T-helper 2 cell treated with Interferon-gamma antibody and Interleukin-4, amounts not matched to agents 100 ng/mL and 5 ng/mL, for 36 hours (primary cell): ENCODE results near the gene ATL1. TPM values are rescaled to one million over a fixed set of nuclear protein-coding genes. Genes with fewer than 3 reads are reported as not detected.
"Not testable (repeated sequence)": the region's sequence is repeated elsewhere in the genome, so short reads cannot be mapped to it uniquely, and the experiment has no call there.

Experiments
- intact Hi-C: fragments of 100-400 bp; cut with micrococcal nuclease; formaldehyde crosslinking; loops from one replicate; pipeline ENCODE4 v1.15.1; 2023
- total RNA-seq: library from RNA; stranded (reverse); gene quantifications from 2 replicates; pipeline ENCODE4 v1.2.3, GENCODE V29; 2022

Gene ATL1
- total RNA-seq, 1 donor from 2014 or later = 1.8 TPM

- intact Hi-C loops = loop anchor here (2.0 to 5.0 kb wide), 6 partner anchors 172 to 899 kb away; partner anchors contain the start of genes DNAAF2, KLHDC2, SOS2 and VCPKMT
Observed at GRCh38 chr14:50533806-50534205, 26.1 kb upstream of the ATL1 start.

- intact Hi-C loops = loop anchor here (5.0 kb wide), 2 partner anchors 172 to 767 kb away; partner anchors contain the start of gene KLHDC2
Observed at GRCh38 chr14:50534416-50534815, 25.5 kb upstream of the ATL1 start.

GRCh38 chr14:50534997-50535396 lies 24.9 kb upstream of the ATL1 start:
- intact Hi-C loops = loop anchor here (5.0 kb wide), 2 partner anchors 173 to 768 kb away; partner anchors contain the start of gene KLHDC2

- intact Hi-C loops = not testable (repeated sequence)
Observed at GRCh38 chr14:50538034-50538433, 21.9 kb upstream of the ATL1 start.

- intact Hi-C loops = no loop called here
Observed at GRCh38 chr14:50539051-50539450, 20.9 kb upstream of the ATL1 start.

GRCh38 chr14:50541159-50541567 lies 18.8 kb upstream of the ATL1 start:
- intact Hi-C loops = no loop called here

- intact Hi-C loops = loop anchor here (1.0 kb wide), 2 partner anchors 235 to 317 kb away; no protein-coding TSS in a partner anchor
Observed at GRCh38 chr14:50542941-50543418, 17.0 kb upstream of the ATL1 start.

- intact Hi-C loops = no loop called here
Observed at GRCh38 chr14:50544911-50545310, 15.0 kb upstream of the ATL1 start.

GRCh38 chr14:50545618-50546017 lies 14.3 kb upstream of the ATL1 start:
- intact Hi-C loops = no loop called here

GRCh38 chr14:50550294-50550693 lies 9.7 kb upstream of the ATL1 start:
- intact Hi-C loops = no loop called here

GRCh38 chr14:50551877-50552276 lies 8.1 kb upstream of the ATL1 start:
- intact Hi-C loops = no loop called here

- intact Hi-C loops = not testable (repeated sequence)
Observed at GRCh38 chr14:50552796-50553195, 7.1 kb upstream of the ATL1 start.

GRCh38 chr14:50560931-50561285 lies 963 bp downstream of the ATL1 start:
- intact Hi-C loops = loop anchor here (5.0 kb wide), 1 partner anchor 106 kb away; the partner anchor contains the start of gene SAV1

- intact Hi-C loops = loop anchor here (5.0 kb wide), 1 partner anchor 104 kb away; the partner anchor contains the start of gene SAV1
Observed at GRCh38 chr14:50562841-50563240, 2.9 kb downstream of the ATL1 start.

- intact Hi-C loops = no loop called here
Observed at GRCh38 chr14:50569714-50570274, 9.8 kb downstream of the ATL1 start.

GRCh38 chr14:50573862-50574261 lies 13.9 kb downstream of the ATL1 start:
- intact Hi-C loops = no loop called here

- intact Hi-C loops = no loop called here
Observed at GRCh38 chr14:50575769-50576168, 15.8 kb downstream of the ATL1 start.

GRCh38 chr14:50577982-50578381 lies 18.0 kb downstream of the ATL1 start:
- intact Hi-C loops = no loop called here

- intact Hi-C loops = no loop called here
Observed at GRCh38 chr14:50578433-50578832, 18.5 kb downstream of the ATL1 start.

GRCh38 chr14:50590464-50590863 lies 30.5 kb downstream of the ATL1 start:
- intact Hi-C loops = no loop called here

GRCh38 chr14:50594577-50595316 lies 34.8 kb downstream of the ATL1 start:
- intact Hi-C loops = no loop called here

- intact Hi-C loops = no loop called here
Observed at GRCh38 chr14:50598765-50599164, 38.8 kb downstream of the ATL1 start.
